ENCODE results near the gene TM9SF4.
"Not testable (repeated sequence)": the region's sequence is repeated elsewhere in the genome, so short reads cannot be mapped to it uniquely, and the experiment has no call there.

DNA sequence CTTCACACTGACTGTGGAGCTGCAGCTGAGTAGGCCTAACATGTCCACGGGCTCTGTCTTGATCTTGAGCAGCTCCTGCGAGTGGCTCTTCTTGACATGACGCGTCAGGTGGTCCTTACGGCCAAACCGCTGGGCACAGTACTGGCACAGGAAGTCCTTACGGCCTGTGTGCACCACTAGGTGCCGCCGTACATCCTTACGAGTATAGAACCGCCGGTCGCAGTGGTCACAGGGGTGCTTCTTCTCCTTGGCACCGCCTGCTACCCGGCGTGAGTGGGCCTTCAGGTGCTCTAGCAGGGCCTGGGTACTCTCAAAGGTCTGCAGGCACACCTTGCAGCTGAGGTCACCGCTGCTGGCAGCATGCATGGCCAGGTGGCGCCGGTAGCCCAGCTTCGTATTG, 87.6 kb downstream of the TM9SF4 start:
- TF ChIP-seq ZFP3 (CRISPR knock-in tag; IDR thresholded peaks at IDR 0.05); ZNF8 (CRISPR knock-in tag; IDR thresholded peaks at IDR 0.05); OSR1 (CRISPR knock-in tag; IDR thresholded peaks at IDR 0.05); ZNF565 (CRISPR knock-in tag; conservative IDR thresholded peaks at IDR 0.05; ENCODE audit: low read depth); ESRRG (CRISPR knock-in tag; IDR thresholded peaks at IDR 0.05); TOX (CRISPR knock-in tag; IDR thresholded peaks at IDR 0.05; ENCODE audit: borderline replicate concordance); ZFP30 (CRISPR knock-in tag; IDR thresholded peaks at IDR 0.05): not testable (repeated sequence)
- TF ChIP-seq, protein P1, sequence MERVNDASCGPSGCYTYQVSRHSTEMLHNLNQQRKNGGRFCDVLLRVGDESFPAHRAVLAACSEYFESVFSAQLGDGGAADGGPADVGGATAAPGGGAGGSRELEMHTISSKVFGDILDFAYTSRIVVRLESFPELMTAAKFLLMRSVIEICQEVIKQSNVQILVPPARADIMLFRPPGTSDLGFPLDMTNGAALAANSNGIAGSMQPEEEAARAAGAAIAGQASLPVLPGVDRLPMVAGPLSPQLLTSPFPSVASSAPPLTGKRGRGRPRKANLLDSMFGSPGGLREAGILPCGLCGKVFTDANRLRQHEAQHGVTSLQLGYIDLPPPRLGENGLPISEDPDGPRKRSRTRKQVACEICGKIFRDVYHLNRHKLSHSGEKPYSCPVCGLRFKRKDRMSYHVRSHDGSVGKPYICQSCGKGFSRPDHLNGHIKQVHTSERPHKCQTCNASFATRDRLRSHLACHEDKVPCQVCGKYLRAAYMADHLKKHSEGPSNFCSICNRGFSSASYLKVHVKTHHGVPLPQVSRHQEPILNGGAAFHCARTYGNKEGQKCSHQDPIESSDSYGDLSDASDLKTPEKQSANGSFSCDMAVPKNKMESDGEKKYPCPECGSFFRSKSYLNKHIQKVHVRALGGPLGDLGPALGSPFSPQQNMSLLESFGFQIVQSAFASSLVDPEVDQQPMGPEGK (CRISPR knock-in tag; IDR thresholded peaks at IDR 0.05; ENCODE audit: borderline replicate concordance), result not testable (repeated sequence)
- TF ChIP-seq, protein P2, sequence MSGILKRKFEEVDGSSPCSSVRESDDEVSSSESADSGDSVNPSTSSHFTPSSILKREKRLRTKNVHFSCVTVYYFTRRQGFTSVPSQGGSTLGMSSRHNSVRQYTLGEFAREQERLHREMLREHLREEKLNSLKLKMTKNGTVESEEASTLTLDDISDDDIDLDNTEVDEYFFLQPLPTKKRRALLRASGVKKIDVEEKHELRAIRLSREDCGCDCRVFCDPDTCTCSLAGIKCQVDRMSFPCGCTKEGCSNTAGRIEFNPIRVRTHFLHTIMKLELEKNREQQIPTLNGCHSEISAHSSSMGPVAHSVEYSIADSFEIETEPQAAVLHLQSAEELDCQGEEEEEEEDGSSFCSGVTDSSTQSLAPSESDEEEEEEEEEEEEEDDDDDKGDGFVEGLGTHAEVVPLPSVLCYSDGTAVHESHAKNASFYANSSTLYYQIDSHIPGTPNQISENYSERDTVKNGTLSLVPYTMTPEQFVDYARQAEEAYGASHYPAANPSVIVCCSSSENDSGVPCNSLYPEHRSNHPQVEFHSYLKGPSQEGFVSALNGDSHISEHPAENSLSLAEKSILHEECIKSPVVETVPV (CRISPR knock-in tag; IDR thresholded peaks at IDR 0.05), result not testable (repeated sequence)
